Smooth muscle cell (in vitro differentiated cells): Measurements from ENCODE around the gene WWOX. TPM values are rescaled to one million over a fixed set of nuclear protein-coding genes. Genes with fewer than 3 reads are reported as not detected.

ENCODE experiments used
- DNase-seq: peaks from one replicate; lab custom pipeline; 2025; ENCODE audit not compliant: unreplicated experiment; lab: John Stamatoyannopoulos, UW
- H2AFZ ChIP-seq: fragments of 200-600 bp; sonication (generic); 2 replicates; pipeline ENCODE4 v1.6.0; 2016; ENCODE audit warnings: antibody characterized with exemption, low read depth, mild to moderate bottlenecking
- H3F3A ChIP-seq: fragments of 200-600 bp; sonication (generic); 2 replicates; pipeline ENCODE4 v1.6.0; 2017; ENCODE audit warnings: antibody characterized with exemption, low read depth
- H3K27ac ChIP-seq: fragments of 200-600 bp; sonication (generic); 2 replicates; pipeline ENCODE4 v1.5.1; 2016; ENCODE audit warnings: low read depth, mild to moderate bottlenecking
- H3K27me3 ChIP-seq: fragments of 200-600 bp; sonication (generic); 2 replicates; pipeline ENCODE4 v1.6.1; 2016; ENCODE audit warnings: low read depth, mild to moderate bottlenecking
- H3K36me3 ChIP-seq: fragments of 200-600 bp; sonication (generic); 2 replicates; pipeline ENCODE4 v1.5.1; 2016; ENCODE audit warnings: low read depth
- H3K4me1 ChIP-seq: fragments of 200-600 bp; sonication (generic); 2 replicates; pipeline ENCODE4 v1.5.1; 2016; ENCODE audit warnings: low read depth
- H3K4me2 ChIP-seq: fragments of 200-600 bp; sonication (generic); 2 replicates; pipeline ENCODE4 v1.6.0; 2016; ENCODE audit warnings: mild to moderate bottlenecking
- H3K4me3 ChIP-seq: fragments of 200-600 bp; sonication (generic); 2 replicates; pipeline ENCODE4 v1.5.1; 2016; ENCODE audit warnings: mild to moderate bottlenecking
- H3K79me2 ChIP-seq: fragments of 200-600 bp; sonication (generic); 2 replicates; pipeline ENCODE4 v1.6.0; 2016; ENCODE audit warnings: low read depth, mild to moderate bottlenecking
- H3K9ac ChIP-seq: fragments of 200-600 bp; sonication (generic); 2 replicates; pipeline ENCODE4 v1.6.0; 2016; ENCODE audit warnings: low read depth
- H3K9me3 ChIP-seq: fragments of 200-600 bp; sonication (generic); replicated peaks from 2 replicates; pipeline ENCODE4 v1.5.1; 2016; ENCODE audit warnings: low read depth
- H4K20me1 ChIP-seq: fragments of 200-600 bp; sonication (generic); 2 replicates; pipeline ENCODE4 v1.6.0; 2016; ENCODE audit warnings: low read depth
- WGBS: methylation state at CpG from one replicate; pipeline ENCODE4 v1.1.7; 2016; ENCODE audit warnings: low lambda C conversion rate; 5-methylcytosine and 5-hydroxymethylcytosine counted together
- polyA plus RNA-seq: library from polyadenylated mRNA; unstranded; fragments of >200 nt; fragmentation: Nextera tagmentation; extraction: Ambion mirVana; gene quantifications from 2 replicates; pipeline ENCODE4 v1.2.1, GENCODE V29; 2016
- total RNA-seq: library from RNA; depleted of rRNA; stranded (reverse); fragments of >200 nt; gene quantifications from 2 replicates; pipeline ENCODE4 v1.2.3, GENCODE V29; 2014
- TF ChIP-seq, protein P1 (sequence below): fragments of 200-600 bp; sonication (generic); IDR thresholded peaks from 2 replicates; pipeline ENCODE4 v1.5.1; 2017; ENCODE audit warnings: borderline replicate concordance, mild to moderate bottlenecking, antibody characterized with exemption; ENCODE audit not compliant: insufficient read depth, poor library complexity, severe bottlenecking

Gene WWOX
- total and polyA plus RNA-seq, 2 experiments from 2014 or later, result 7.5 to 14.0 TPM

- no peaks in the 10 kb centered on the region for H3K36me3 ChIP-seq
- peaks cover 46% of the 10 kb centered on the region for H3K27me3 ChIP-seq
- no peaks in the 10 kb centered on the region for H4K20me1 ChIP-seq
- WGBS, result 20% methylated on average over 12 of the region's 12 CpGs
- H3F3A ChIP-seq, result peaks cover 4% of the 10 kb centered on the region
- H2AFZ ChIP-seq, result peak overlapping the region; percentile 4
- H3K27ac ChIP-seq, result no peak overlapping the region
- no peaks in the 10 kb centered on the region for H3K4me1 ChIP-seq
- H3K79me2 ChIP-seq, result no peaks in the 10 kb centered on the region
- H3K4me3 ChIP-seq, result no peak overlapping the region
- H3K9me3 ChIP-seq, result no peaks in the 10 kb centered on the region
- DNase-seq, result no peak
- TF ChIP-seq, protein P1, sequence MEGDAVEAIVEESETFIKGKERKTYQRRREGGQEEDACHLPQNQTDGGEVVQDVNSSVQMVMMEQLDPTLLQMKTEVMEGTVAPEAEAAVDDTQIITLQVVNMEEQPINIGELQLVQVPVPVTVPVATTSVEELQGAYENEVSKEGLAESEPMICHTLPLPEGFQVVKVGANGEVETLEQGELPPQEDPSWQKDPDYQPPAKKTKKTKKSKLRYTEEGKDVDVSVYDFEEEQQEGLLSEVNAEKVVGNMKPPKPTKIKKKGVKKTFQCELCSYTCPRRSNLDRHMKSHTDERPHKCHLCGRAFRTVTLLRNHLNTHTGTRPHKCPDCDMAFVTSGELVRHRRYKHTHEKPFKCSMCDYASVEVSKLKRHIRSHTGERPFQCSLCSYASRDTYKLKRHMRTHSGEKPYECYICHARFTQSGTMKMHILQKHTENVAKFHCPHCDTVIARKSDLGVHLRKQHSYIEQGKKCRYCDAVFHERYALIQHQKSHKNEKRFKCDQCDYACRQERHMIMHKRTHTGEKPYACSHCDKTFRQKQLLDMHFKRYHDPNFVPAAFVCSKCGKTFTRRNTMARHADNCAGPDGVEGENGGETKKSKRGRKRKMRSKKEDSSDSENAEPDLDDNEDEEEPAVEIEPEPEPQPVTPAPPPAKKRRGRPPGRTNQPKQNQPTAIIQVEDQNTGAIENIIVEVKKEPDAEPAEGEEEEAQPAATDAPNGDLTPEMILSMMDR, result no peak
- peak overlapping the region; percentile 13 for H3K4me2 ChIP-seq
- no peak overlapping the region for H3K9ac ChIP-seq
Observed at GRCh38 chr16:78984887-78985464, 885.5 kb downstream of the WWOX start.

DNA sequence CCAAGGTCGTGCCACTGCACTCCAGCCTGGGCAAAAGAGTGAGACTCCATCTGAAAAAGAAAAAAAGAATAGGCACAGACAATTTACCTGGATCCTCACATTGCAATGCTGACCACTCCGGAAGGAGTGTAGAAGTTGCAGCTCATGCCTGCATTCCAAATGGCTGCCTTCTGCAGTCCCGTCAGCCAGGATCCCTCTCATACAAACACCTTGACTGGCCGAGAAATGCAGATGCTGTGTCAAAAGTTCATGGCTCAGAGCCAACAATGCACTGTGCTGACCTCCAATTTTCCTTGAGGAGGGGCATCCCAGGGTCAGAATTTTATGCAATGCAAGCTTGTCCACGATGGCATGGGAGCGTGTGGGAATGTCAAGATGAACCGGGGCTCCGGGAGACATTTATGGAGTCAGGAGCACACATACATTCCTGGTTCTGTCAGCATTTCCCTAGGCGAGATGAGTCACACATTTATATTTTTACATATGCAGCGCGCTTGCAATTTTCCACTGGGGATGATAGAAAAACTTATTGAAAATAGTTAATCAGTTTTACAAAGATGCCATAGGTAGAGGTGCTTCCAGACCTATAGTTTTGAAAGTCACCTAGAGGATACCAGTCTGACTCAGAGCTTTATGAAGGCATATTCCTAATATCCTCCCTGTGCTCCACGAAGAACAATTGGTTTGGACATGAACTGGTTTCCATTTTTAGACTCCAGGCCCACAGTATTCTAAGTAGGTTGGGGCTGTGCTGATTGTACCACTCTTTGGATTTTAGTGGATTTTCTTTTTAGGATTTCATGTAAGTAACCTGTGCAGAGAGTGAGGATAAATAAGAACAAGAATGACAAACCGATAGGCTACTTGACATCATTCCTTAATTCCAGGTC is 886.5 kb downstream of the WWOX start:
- no peak overlapping the region for H2AFZ ChIP-seq
- H3K9me3 ChIP-seq, result no peaks in the 10 kb centered on the region
- H3K4me1 ChIP-seq, result no peaks in the 10 kb centered on the region
- WGBS, result 69% methylated on average over 13 of the region's 13 CpGs
- no peak overlapping the region for H3K4me3 ChIP-seq
- H3K27ac ChIP-seq, result no peak overlapping the region
- H4K20me1 ChIP-seq, result no peaks in the 10 kb centered on the region
- peaks cover 4% of the 10 kb centered on the region for H3F3A ChIP-seq
- H3K4me2 ChIP-seq, result peak overlapping the region; percentile 30
- no peak overlapping the region for H3K9ac ChIP-seq
- DNase-seq, result no peak
- TF ChIP-seq, protein P1, result no peak
- H3K36me3 ChIP-seq, result no peaks in the 10 kb centered on the region
- no peaks in the 10 kb centered on the region for H3K79me2 ChIP-seq
- peaks cover 47% of the 10 kb centered on the region for H3K27me3 ChIP-seq

DNA sequence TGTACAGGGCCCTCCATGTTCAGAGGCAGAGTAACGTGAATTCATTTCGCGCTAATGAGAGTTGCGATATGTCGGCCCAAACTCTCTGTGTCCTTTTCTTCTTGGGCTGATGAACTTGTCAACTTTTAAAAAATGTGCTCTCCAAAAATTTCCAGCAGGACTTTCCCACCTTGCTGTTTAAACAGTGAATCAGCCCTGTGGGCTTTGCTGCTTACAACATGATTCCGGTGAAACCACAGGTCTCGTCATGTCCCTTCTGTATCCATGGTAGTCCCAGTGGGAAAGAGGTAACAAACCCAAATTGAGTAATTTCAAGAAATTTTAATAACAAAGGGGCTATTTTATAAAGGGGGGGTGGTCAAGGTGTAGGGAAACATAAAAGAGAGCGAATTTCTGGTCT is 888.2 kb downstream of the WWOX start:
- Histone ChIP-seq H3K36me3 (no peaks in the 10 kb centered on the region), H3K4me2 (no peak overlapping the region), H3K9me3 (no peaks in the 10 kb centered on the region), H3K9ac (no peak overlapping the region), H3K79me2 (no peaks in the 10 kb centered on the region), H3K27ac (no peak overlapping the region), H2AFZ (no peak overlapping the region), H3F3A (peaks cover 4% of the 10 kb centered on the region), H4K20me1 (no peaks in the 10 kb centered on the region), H3K4me3 (no peak overlapping the region), H3K4me1 (no peaks in the 10 kb centered on the region), H3K27me3 (peaks cover 47% of the 10 kb centered on the region)
- TF ChIP-seq, protein P1, result no peak
- no peak for DNase-seq
- WGBS, result 64% methylated on average over 8 of the region's 8 CpGs
